ENCODE data around the gene ATP6AP1.

Gene ATP6AP1

GRCh38 chrX:154440623-154441357 lies 12.3 kb downstream of the ATP6AP1 start:
- in situ Hi-C loops (cut with HindIII; ENCODE audit: low pct_ligation_motif_present, low pct_unique_long_range_greater_than_20kb, low sequenced_read_pairs): no loop called here
- no peak for DNase-seq

- in situ Hi-C loops (cut with HindIII; ENCODE audit: low pct_ligation_motif_present, low pct_unique_long_range_greater_than_20kb, low sequenced_read_pairs): no loop called here
Measured at GRCh38 chrX:154441564-154441963, 13.1 kb downstream of the ATP6AP1 start.

GRCh38 chrX:154441984-154442707 lies 13.7 kb downstream of the ATP6AP1 start:
- in situ Hi-C loops (cut with HindIII; ENCODE audit: low pct_ligation_motif_present, low pct_unique_long_range_greater_than_20kb, low sequenced_read_pairs): no loop called here
- DNase-seq: no peak

More at GRCh38 chrX:154441564-154441963, 13.1 kb downstream of the ATP6AP1 start:
- no peak for DNase-seq

GRCh38 chrX:154443479-154443910 lies 15.0 kb downstream of the ATP6AP1 start:
- in situ Hi-C loops (cut with HindIII; ENCODE audit: low pct_ligation_motif_present, low pct_unique_long_range_greater_than_20kb, low sequenced_read_pairs): no loop called here

GRCh38 chrX:154443992-154444754 lies 15.7 kb downstream of the ATP6AP1 start, which contains the start of gene FAM50A:
Gene FAM50A (plus strand): TSS chrX:154444141. CDS start chrX:154444236, 95 bp downstream.
- in situ Hi-C loops (cut with HindIII; ENCODE audit: low pct_ligation_motif_present, low pct_unique_long_range_greater_than_20kb, low sequenced_read_pairs): no loop called here
- peak; percentile 39 for DNase-seq

More at GRCh38 chrX:154443479-154443910, 15.0 kb downstream of the ATP6AP1 start:
- DNase-seq: peak; percentile 0

GRCh38 chrX:154444755-154445246 lies 16.3 kb downstream of the ATP6AP1 start:
- in situ Hi-C loops (cut with HindIII; ENCODE audit: low pct_ligation_motif_present, low pct_unique_long_range_greater_than_20kb, low sequenced_read_pairs): no loop called here
- no peak for DNase-seq

- in situ Hi-C loops (cut with HindIII; ENCODE audit: low pct_ligation_motif_present, low pct_unique_long_range_greater_than_20kb, low sequenced_read_pairs): no loop called here
- no peak for DNase-seq
Measured at GRCh38 chrX:154445776-154446175, 17.3 kb downstream of the ATP6AP1 start.

GRCh38 chrX:154446430-154446829 lies 18.0 kb downstream of the ATP6AP1 start:
- no peak for DNase-seq
- in situ Hi-C loops (cut with HindIII; ENCODE audit: low pct_ligation_motif_present, low pct_unique_long_range_greater_than_20kb, low sequenced_read_pairs): no loop called here

- no peak for DNase-seq
- in situ Hi-C loops (cut with HindIII; ENCODE audit: low pct_ligation_motif_present, low pct_unique_long_range_greater_than_20kb, low sequenced_read_pairs): no loop called here
Measured at GRCh38 chrX:154448484-154448883, 20.0 kb downstream of the ATP6AP1 start.

- in situ Hi-C loops (cut with HindIII; ENCODE audit: low pct_ligation_motif_present, low pct_unique_long_range_greater_than_20kb, low sequenced_read_pairs): no loop called here
Measured at GRCh38 chrX:154449618-154450017, 21.1 kb downstream of the ATP6AP1 start.

GRCh38 chrX:154450312-154450711 lies 21.8 kb downstream of the ATP6AP1 start:
- in situ Hi-C loops (cut with HindIII; ENCODE audit: low pct_ligation_motif_present, low pct_unique_long_range_greater_than_20kb, low sequenced_read_pairs): no loop called here
- no peak for DNase-seq

More at GRCh38 chrX:154449618-154450017, 21.1 kb downstream of the ATP6AP1 start:
- no peak for DNase-seq

- no peak for DNase-seq
- in situ Hi-C loops (cut with HindIII; ENCODE audit: low pct_ligation_motif_present, low pct_unique_long_range_greater_than_20kb, low sequenced_read_pairs): no loop called here
Measured at GRCh38 chrX:154452823-154453222, 24.3 kb downstream of the ATP6AP1 start.

GRCh38 chrX:154457491-154458115 lies 29.1 kb downstream of the ATP6AP1 start:
- in situ Hi-C loops (cut with HindIII; ENCODE audit: low pct_ligation_motif_present, low pct_unique_long_range_greater_than_20kb, low sequenced_read_pairs): no loop called here
- DNase-seq: peak; percentile 16

GRCh38 chrX:154458116-154458953 lies 29.9 kb downstream of the ATP6AP1 start, which contains the start of gene PLXNA3:
Gene PLXNA3 (plus strand): TSS chrX:154458281. CDS start chrX:154460184, 1,903 bp downstream.
- peak; percentile 21 for DNase-seq
- in situ Hi-C loops (cut with HindIII; ENCODE audit: low pct_ligation_motif_present, low pct_unique_long_range_greater_than_20kb, low sequenced_read_pairs): no loop called here

GRCh38 chrX:154458954-154459778 lies 30.7 kb downstream of the ATP6AP1 start:
- no peak for DNase-seq
- in situ Hi-C loops (cut with HindIII; ENCODE audit: low pct_ligation_motif_present, low pct_unique_long_range_greater_than_20kb, low sequenced_read_pairs): no loop called here

- in situ Hi-C loops (cut with HindIII; ENCODE audit: low pct_ligation_motif_present, low pct_unique_long_range_greater_than_20kb, low sequenced_read_pairs): no loop called here
- no peak for DNase-seq
Measured at GRCh38 chrX:154459832-154460231, 31.4 kb downstream of the ATP6AP1 start.

- no peak for DNase-seq
- in situ Hi-C loops (cut with HindIII; ENCODE audit: low pct_ligation_motif_present, low pct_unique_long_range_greater_than_20kb, low sequenced_read_pairs): no loop called here
Measured at GRCh38 chrX:154460326-154460725, 31.8 kb downstream of the ATP6AP1 start.
